Measurements from ENCODE around the gene NTHL1. TPM values are rescaled to one million over a fixed set of nuclear protein-coding genes. Genes with fewer than 3 reads are reported as not detected.
A peak's percentile ranks its signal among the peaks of the same experiment; 100 is the strongest.

The NTHL1 gene
- total and polyA plus RNA-seq, 9 donors, result 1.9 to 38.1 (median 23.9) TPM

DNA sequence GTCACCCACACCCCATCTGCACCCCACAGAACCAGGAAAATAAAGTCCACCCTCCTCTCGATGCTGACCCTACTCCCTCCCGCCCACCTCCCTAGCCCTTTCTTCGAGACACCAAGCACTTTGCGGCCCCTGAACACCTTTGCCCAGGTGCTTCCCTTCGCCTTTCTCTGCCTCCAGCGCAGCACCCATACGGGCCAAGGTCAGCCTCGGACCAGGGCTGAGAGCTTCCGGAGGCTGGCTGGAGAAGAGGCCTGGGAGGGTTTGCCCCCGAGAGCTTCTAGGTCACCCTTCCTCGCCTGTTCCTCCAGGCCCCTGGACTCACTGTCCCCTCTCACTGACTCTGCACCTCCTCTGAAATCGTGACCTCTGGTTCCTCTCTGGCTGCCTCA lies 23.6 kb downstream of the NTHL1 start:
- TF ChIP-seq EP300 (IDR thresholded peaks at IDR 0.05), result no peak
- no peak for TF ChIP-seq CTCF (IDR thresholded peaks at IDR 0.05)
- no peak overlapping the region for H3K4me3 ChIP-seq
- H3K27ac ChIP-seq, result no peak overlapping the region
- no peaks in the 10 kb centered on the region for H3K27me3 ChIP-seq
- no peak for DNase-seq
- H3K9me3 ChIP-seq, result no peaks in the 10 kb centered on the region
- peaks cover 21% of the 10 kb centered on the region for H3K4me1 ChIP-seq (ENCODE audit: insufficient read depth)
- no peaks in the 10 kb centered on the region for H3K36me3 ChIP-seq
- intact Hi-C loops (cut with DNase I), result loop anchor here in 1 of 4 donors (5.0 kb wide), 1 partner anchor 118 kb away; no protein-coding TSS in a partner anchor
- 84 to 92% (median 89%) methylated on average over 12 of the region's 12 CpGs for WGBS, 3 donors

DNA sequence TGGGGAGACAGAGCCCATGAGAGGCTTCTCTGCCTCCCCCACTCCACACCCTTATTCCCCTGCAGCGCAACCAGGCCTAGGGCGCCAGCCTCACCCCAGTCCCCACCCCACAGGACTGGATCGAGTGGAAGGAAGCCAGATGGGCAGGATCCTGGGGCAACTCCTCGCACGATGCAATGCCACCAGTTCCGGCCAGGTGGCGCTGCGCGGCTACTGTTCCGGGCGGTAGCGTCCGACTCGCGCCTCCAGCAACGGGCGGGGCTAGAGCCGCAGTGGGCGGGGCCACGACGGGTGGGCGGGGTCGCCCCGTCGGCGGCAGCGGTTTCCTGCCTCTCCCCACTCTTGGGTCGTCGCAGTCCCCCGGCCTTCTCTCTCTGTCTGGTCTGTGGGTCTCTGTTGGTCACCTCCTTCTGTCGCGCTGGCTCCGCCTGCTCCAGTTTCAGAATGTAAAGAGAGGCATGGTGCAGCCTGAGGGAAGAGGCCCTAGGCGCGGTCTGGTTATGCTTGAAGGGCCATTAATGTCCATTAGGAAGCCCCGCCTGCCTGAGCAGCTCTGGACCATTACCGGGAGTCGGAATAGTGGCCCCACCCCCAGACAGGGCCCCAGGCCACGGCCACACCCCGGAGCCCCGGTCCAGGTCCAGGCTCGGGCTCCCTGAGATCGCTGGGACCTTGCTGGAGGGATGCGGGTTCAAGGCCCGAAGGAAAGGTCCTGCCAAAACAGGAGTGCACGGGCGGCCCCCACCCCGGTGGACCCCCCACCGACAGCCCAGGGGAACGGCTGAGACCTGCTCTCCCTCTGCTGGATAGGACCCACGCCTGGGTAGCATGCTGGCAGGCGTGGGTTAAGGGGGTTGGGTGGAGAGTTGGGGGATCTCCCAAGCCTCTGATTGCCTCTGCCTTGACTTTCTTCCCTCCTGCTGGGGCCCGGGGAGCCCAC lies 24.3 kb downstream of the NTHL1 start:
- peak overlapping the region; percentile 24 to 37 for H3K27ac ChIP-seq
- peak; percentile 88 to 97 (median 94) for DNase-seq
- no peaks in the 10 kb centered on the region for H3K36me3 ChIP-seq
- H3K4me3 ChIP-seq, result peak overlapping the region; percentile 31
- intact Hi-C loops (cut with DNase I), result loop anchor here in 3 of 4 donors (2.0 to 5.0 kb wide), 2 partner anchors 117 to 119 kb away; no protein-coding TSS in a partner anchor
- peak; percentile 41 for TF ChIP-seq POLR2A (IDR thresholded peaks at IDR 0.05)
- peak; percentile 93 to 99 (median 99) for TF ChIP-seq CTCF (IDR thresholded peaks at IDR 0.05)
- no peak for TF ChIP-seq EP300 (IDR thresholded peaks at IDR 0.05)
- H3K9me3 ChIP-seq, result no peaks in the 10 kb centered on the region
- H3K4me1 ChIP-seq (ENCODE audit: insufficient read depth), result peaks cover 17% of the 10 kb centered on the region
- 12 to 19% (median 15%) methylated on average over 36 to 53 of the region's 53 CpGs for WGBS, 3 donors
- H3K27me3 ChIP-seq, result no peaks in the 10 kb centered on the region

DNA sequence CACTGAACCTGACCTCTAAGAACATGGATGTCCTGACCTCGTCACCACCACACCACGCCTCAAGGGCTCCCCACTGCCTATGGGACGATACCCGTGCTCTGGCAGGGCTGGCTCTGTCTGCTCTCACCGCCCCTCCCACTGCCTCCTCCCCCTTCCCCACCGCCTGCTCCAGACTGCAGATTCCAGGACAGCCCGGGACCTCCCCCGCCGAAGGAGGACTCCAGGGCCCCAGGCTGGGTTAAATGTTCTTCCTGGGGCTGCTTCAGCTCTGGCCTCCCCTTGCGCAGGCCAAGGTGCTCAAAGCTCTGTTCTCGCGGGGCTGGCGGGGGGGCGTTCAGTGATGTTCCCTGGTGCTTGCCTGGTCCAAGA lies 24.9 kb downstream of the NTHL1 start:
- no peak for DNase-seq
- H3K9me3 ChIP-seq, result no peaks in the 10 kb centered on the region
- intact Hi-C loops (cut with DNase I), result loop anchor here in 3 of 4 donors (2.0 to 5.0 kb wide), 2 partner anchors 118 to 120 kb away; no protein-coding TSS in a partner anchor
- no peaks in the 10 kb centered on the region for H3K36me3 ChIP-seq
- H3K27me3 ChIP-seq, result no peaks in the 10 kb centered on the region
- TF ChIP-seq POLR2A (IDR thresholded peaks at IDR 0.05) (no peak), CTCF (IDR thresholded peaks at IDR 0.05) (no peak), EP300 (IDR thresholded peaks at IDR 0.05) (no peak)
- no peak overlapping the region for H3K27ac ChIP-seq
- H3K4me1 ChIP-seq (ENCODE audit: insufficient read depth), result peaks cover 11% of the 10 kb centered on the region
- peak overlapping the region; percentile 31 for H3K4me3 ChIP-seq
- 1 to 3% (median 2%) methylated on average over 10 to 14 of the region's 14 CpGs for WGBS, 3 donors

- intact Hi-C loops (cut with DNase I), result loop anchor here in 2 of 4 donors (5.0 kb wide), 1 partner anchor 122 kb away; no protein-coding TSS in a partner anchor
- DNase-seq, result peak in 2 of 5 donors; percentile 22 to 40
- no peak overlapping the region for H3K27ac ChIP-seq
- peaks cover 11% of the 10 kb centered on the region for H3K4me1 ChIP-seq (ENCODE audit: insufficient read depth)
- no peaks in the 10 kb centered on the region for H3K36me3 ChIP-seq
- TF ChIP-seq EP300 (IDR thresholded peaks at IDR 0.05) (no peak), CTCF (IDR thresholded peaks at IDR 0.05) (no peak), POLR2A (IDR thresholded peaks at IDR 0.05) (no peak)
- no peaks in the 10 kb centered on the region for H3K9me3 ChIP-seq
- no peaks in the 10 kb centered on the region for H3K27me3 ChIP-seq
- WGBS, 3 donors, result 1% methylated on average over 49 to 96 of the region's 96 CpGs
- H3K4me3 ChIP-seq, result no peak overlapping the region
Observed at GRCh38 chr16:2019921-2020831, 27.5 kb downstream of the NTHL1 start.

All from ovary (tissue), 9 donors.